CD4-positive, alpha-beta T cell treated with Interleukin-17A for 1 hour (primary cell): ENCODE measurements around the gene GH2.
"Not testable (repeated sequence)": the region's sequence is repeated elsewhere in the genome, so short reads cannot be mapped to it uniquely, and the experiment has no call there.

Experiments used
- DNase-seq: peaks from one replicate; pipeline ENCODE4 v3.0.0-alpha.2; 2020

GH2 gene

GRCh38 chr17:63881935-63882601, at the start of gene GH2:
TSS of gene GH2 (minus strand) at chr17:63881944. CDS start at chr17:63881801, 143 bp downstream.
- DNase-seq = peak; percentile 70

GRCh38 chr17:63930951-63931575, 49.3 kb upstream of the GH2 start:
- DNase-seq = peak; percentile 70

GRCh38 chr17:63929860-63930766, 48.4 kb upstream of the GH2 start:
- no peak for DNase-seq

- DNase-seq = no peak
Observed at GRCh38 chr17:63928966-63929695, 47.4 kb upstream of the GH2 start.

GRCh38 chr17:63928172-63928666, 46.5 kb upstream of the GH2 start:
- no peak for DNase-seq

- no peak for DNase-seq
Observed at GRCh38 chr17:63927464-63928171, 45.9 kb upstream of the GH2 start.

GRCh38 chr17:63926164-63926563, 44.4 kb upstream of the GH2 start:
- DNase-seq = no peak

GRCh38 chr17:63925615-63926014, 43.9 kb upstream of the GH2 start:
- no peak for DNase-seq

GRCh38 chr17:63922402-63922801, 40.7 kb upstream of the GH2 start:
- not testable (repeated sequence) for DNase-seq

GRCh38 chr17:63920779-63921178, 39.0 kb upstream of the GH2 start:
- not testable (repeated sequence) for DNase-seq

- not testable (repeated sequence) for DNase-seq
Observed at GRCh38 chr17:63920050-63920449, 38.3 kb upstream of the GH2 start.

- peak; percentile 84 for DNase-seq
Observed at GRCh38 chr17:63919311-63919723, 37.6 kb upstream of the GH2 start.

GRCh38 chr17:63918789-63919305, 37.1 kb upstream of the GH2 start, which contains the start of gene GH1:
TSS of gene GH1 (minus strand) at chr17:63918839. CDS start at chr17:63918776, 63 bp downstream.
- DNase-seq = not testable (repeated sequence)

GRCh38 chr17:63918305-63918704, 36.6 kb upstream of the GH2 start:
- DNase-seq = no peak

- no peak for DNase-seq
Observed at GRCh38 chr17:63917646-63918045, 35.9 kb upstream of the GH2 start.

GRCh38 chr17:63917206-63917605, 35.5 kb upstream of the GH2 start:
- not testable (repeated sequence) for DNase-seq

- DNase-seq = no peak
Observed at GRCh38 chr17:63916566-63917185, 34.9 kb upstream of the GH2 start.

- DNase-seq = not testable (repeated sequence)
Observed at GRCh38 chr17:63915753-63916152, 34.0 kb upstream of the GH2 start.

- no peak for DNase-seq
Observed at GRCh38 chr17:63914471-63914870, 32.7 kb upstream of the GH2 start.

GRCh38 chr17:63911657-63912100, 29.9 kb upstream of the GH2 start:
- peak; percentile 70 for DNase-seq

GRCh38 chr17:63911041-63911635, 29.4 kb upstream of the GH2 start, which contains the start of gene CSHL1:
TSS of gene CSHL1 (minus strand) at chr17:63911258. CDS start at chr17:63911196, 62 bp downstream.
- DNase-seq = no peak
